Occipital lobe (tissue), 2 donors: ENCODE results near the gene ERMARD. TPM values are rescaled to one million over a fixed set of nuclear protein-coding genes. Genes with fewer than 3 reads are reported as not detected.

Experiments used
- DNase-seq: peaks from one replicate; lab custom pipeline; 2025; lab: John Stamatoyannopoulos, UW
- total RNA-seq: library from RNA; depleted of rRNA; stranded (reverse); fragments of >200 nt; gene quantifications from one replicate; pipeline ENCODE4 v1.2.3, GENCODE V29; 2014

The ERMARD gene
- 25.3 TPM for total RNA-seq

DNA sequence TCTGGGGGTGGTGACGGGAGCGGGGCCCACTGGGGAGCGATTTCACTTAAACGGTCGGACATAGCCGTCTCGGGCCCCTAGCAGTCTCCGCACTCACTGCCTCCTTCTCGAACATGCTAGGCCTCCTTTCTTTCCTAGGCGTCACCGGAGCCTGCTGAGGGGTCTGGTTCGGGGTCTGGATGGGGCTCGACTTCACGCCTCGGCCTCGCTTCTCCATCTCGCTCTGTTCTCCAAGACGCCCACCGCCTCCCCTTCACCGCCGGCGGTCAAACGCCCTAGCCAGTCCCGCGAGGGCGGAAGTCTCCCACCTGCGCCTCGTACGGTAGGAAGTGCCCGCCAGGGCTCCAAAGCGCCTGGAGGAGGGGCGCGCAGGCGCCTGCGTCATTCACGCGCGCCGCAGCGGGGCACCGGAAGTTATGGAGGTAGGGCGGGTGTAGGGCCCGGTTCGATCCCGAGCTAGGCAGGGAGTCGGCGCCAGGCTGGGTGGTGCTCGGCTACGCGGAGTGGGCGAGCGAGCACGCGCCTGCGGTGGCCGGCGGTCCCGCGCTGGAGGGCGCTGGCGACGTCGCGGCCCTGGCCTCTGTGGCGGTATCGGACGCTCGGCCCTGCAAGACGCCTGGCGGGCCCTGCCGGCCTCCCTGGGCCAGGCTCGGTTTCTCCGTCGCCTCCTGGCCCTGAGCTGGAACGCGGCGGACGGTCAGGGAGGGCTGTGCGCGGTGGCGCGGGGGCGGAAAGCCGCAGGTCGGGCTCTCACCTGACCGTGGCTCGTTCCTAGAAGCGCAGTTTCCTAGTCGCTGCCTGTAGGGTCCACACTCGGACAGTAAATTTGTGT, at the start of gene ERMARD, which contains the start of gene DYNLT2:
Gene ERMARD, plus strand, starts transcription at position 381 of the 832 bp plus-strand sequence. Its CDS starts 36 bp downstream, at position 417.
Gene DYNLT2, minus strand, starts transcription at position 331 of the 832 bp plus-strand sequence. Its CDS starts 114 bp downstream, at position 217.
- peak; percentile 90 for DNase-seq

- peak; percentile 91 for DNase-seq
These were observed 49.2 kb upstream of the ERMARD start, which contains the start of the genes C6orf120 and WDR27 for GRCh38 chr6:169701954-169702839. C6orf120 (plus strand) TSS chr6:169702126; CDS start chr6:169702460, 334 bp downstream. WDR27 (minus strand) TSS chr6:169702029; CDS start chr6:169689005, 13,024 bp downstream.

DNA sequence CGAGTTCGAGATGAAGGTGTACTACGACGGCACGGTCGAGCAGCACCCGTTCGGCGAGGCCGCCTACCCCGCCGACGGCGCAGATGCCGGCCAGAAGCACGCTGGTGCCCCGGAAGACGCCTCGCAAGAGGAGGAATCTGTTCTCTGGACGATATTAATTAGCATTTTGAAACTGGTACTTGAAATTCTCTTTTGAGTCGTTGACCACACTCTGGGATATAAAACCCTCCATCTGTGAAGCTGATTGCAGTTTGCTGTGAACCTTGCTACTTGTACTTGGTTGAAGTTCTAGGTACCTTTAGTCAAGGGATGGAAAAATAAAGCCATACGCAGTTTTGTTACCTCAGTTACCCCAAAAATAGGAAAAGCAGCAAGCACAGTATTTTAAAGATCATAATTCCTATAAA, 48.6 kb upstream of the ERMARD start:
- no peak for DNase-seq

- no peak for DNase-seq
These were observed 43.6 kb upstream of the ERMARD start for GRCh38 chr6:169707772-169708171.

DNA sequence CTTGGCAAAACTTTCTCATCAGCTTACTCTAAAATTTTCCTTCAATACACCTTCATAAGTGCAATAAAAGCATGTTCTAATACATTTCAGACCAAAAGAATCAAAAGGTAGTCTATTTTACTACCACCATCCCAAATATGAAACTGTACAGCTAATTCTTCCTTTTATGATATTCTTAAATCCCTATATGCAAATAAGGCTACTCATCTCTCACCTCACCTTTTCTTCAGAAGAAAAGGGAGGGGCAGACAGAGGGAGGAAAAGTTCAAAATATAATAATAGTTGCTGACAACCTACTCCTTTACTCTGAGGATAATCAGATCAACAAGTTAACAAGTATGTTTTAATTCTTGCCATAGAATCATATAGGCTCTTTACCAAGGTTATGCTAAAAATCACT, 42.1 kb upstream of the ERMARD start:
- DNase-seq, result no peak

DNA sequence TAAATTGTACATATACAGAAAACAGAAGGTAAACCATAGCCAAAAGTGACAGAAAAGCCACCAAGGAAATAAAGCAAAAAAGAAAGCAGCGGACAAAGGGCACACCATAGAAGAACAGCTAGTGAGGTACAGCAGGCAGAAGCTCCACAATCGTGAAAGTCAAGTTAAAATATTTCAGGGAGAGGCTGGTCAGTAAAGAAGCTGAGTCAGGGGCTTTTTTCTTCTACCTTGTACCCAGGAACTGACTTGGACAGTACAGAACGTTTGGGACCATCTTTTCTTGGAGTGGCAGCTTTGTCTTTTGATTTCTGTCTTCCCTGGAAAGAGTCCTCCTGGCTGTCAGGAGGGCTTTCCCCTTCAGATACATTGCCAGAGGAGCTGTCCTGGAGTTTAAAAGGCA, 41.4 kb upstream of the ERMARD start:
- DNase-seq, result no peak

DNA sequence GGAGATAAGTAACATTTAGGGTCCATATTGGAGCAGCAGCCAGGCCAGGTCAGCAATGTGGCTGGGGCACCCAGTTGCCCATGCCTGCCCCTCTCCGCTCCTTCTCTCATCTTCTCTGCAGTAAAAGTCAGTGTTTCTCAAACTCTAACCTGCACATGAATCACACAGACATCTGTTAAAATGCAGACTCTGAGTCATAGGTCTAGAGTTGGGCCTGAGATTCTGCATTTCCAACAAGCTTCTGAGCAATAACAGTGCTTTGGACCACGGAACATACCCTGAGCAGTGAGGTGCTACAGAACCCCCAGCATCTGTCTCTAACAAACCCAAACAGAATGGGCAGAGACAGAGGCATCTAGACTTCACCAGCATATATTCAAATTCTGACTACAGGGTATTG, 37.2 kb upstream of the ERMARD start:
- no peak for DNase-seq

DNA sequence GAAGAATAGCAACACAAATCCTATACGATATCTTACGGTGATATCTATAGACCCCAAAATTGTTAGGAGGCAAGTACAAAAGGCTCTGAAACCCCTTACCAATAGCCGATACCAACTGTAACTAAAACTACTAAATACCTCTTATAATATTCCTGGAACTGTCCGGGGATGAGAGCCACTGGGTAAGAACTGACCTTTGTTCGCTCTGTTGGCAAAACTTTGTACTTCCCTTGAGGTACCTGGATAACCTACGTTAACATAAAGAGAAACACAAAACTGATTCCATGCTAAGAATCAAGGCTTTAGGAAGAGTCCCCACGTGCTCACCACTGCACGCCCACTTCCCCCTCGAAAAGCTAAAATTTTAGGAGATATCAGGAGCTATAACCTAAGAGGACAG, 36.8 kb upstream of the ERMARD start:
- DNase-seq, result no peak

- DNase-seq, result no peak
These were observed 32.3 kb upstream of the ERMARD start for GRCh38 chr6:169719117-169719516.

GRCh38 chr6:169720207-169720855, 31.1 kb upstream of the ERMARD start:
- DNase-seq, result no peak

- DNase-seq, result peak; percentile 25
These were observed 28.8 kb upstream of the ERMARD start for GRCh38 chr6:169722362-169723199.

GRCh38 chr6:169723200-169723909, 28.1 kb upstream of the ERMARD start:
- DNase-seq, result peak; percentile 45

- DNase-seq, result no peak
These were observed 27.4 kb upstream of the ERMARD start for GRCh38 chr6:169723991-169724493.

DNA sequence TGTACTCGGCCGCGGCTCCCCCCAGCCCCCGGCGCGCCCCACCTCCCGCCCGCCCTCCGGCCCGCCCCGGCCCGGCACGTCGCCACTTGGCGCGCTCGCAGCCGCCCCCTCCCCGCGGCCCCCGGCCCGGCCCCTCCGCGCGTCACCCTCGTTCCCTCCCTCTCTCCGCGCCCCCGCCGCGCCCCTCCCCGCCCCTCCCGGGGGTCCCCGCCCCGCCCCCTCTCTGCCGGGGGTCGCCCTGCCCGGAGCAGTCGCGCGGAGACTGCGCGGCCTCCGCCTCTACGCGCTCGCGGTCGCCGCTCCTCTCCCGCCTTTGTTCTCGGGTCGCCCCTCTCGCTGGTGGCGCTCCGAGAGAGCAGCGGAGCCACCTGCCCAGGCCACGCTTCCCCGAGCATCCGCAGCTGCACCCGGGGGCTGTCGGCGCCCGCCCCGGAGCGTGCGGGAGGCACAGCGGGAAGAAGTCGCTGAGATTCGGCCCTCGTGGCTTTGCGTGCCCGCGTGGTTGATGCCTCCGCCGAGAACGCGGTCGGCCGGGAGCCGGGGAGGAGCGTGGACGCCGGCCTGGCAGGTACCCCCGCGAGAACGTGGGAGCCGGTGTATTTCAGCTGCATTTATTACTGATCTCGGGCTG, 26.8 kb upstream of the ERMARD start, which contains the start of gene PHF10:
Gene PHF10, minus strand, starts transcription at position 7 of the 631 bp plus-strand sequence. CDS start 569 bp downstream, outside the sequence.
- DNase-seq, result peak; percentile 63

GRCh38 chr6:169725125-169726048, 26.0 kb upstream of the ERMARD start:
- peak; percentile 42 for DNase-seq

- DNase-seq, result no peak
These were observed 25.4 kb upstream of the ERMARD start for GRCh38 chr6:169726049-169726400.

DNA sequence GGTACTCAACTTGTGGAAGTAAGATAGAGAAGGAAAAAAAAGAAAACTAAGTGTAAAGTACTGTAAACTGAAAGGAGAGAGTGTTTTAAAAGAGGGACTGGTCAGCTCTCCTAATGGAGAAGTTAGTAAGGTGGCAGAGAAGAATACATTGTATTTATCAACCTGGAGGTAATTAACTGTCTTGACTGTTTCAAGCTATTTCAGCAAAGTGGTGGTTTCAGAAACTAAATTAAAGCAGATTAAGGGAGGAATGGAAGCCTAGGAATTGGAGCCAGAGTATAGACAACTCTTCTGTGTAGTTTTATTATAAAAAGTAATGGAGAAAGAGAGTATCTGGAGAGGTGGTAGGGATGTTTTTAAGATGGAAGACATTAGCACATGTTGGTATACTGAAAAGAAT, 24.5 kb upstream of the ERMARD start:
- DNase-seq, result no peak

DNA sequence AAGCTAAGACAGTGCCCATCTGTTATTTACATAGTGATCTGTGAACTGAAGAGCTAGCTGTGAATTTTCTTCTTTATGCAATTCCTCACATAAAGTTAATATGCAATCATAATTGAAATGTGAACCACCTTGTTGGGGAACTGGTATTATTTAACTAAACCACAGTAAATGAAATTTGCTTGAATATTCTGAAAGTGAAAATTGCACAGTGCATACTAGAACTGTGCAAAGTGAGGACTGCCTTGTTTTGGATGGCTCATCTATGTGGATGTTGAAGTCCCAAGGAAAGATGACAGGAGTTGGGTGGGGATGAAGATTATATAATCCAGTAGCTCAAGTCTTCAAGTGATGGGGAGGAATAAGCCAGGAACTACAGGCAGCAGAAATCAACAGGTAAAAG, 21.5 kb upstream of the ERMARD start:
- DNase-seq, result no peak
